ENCODE results near the gene STX3. TPM values are rescaled to one million over a fixed set of nuclear protein-coding genes. Genes with fewer than 3 reads are reported as not detected.

STX3 gene
- total and polyA plus RNA-seq, 2 of the 13 experiments (the other 11 are each of a cell fraction or from before 2014, with no cell fraction given) = 16.5 to 24.0 TPM

DNA sequence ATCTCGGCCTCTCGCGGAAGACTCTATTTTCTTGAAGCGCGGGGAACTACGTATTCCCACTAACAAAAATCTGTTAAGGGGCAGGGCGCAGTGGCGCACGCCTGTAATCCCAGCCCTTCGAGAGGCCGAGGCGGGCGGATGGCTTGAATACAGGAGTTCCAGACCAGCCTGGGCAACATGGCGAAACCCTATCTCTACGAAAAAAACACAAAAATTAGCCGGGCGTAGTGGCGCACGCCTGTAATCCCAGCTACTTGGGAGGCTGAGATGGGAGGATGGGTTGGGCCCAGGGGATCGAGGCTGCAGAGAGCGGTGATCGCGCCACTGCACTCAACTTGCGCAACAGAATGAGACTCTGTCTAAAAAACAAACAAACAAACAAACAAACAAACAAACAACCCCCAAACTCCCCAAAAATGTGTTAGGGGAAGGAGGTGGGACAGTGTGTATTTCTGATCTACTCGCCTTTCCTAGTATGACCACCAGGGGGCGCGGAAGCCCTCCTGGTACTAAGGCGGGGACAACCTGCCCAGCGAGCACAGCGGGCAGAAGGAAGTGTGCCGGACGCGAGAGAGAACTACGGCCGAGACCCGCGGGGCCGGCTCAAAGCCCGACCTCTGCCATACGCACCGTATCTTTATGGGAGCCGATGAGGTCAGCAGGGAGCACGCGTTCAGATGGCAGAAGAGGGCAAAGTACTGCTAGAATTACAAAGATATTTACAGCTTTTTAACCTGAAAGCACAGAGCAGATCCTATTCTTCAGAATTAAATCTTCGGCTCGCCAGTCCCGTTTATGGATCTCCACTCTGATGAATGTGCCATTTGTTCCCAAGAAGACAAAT, 1.3 kb upstream of the STX3 start (continued):
- TF ChIP-seq, protein P1, sequence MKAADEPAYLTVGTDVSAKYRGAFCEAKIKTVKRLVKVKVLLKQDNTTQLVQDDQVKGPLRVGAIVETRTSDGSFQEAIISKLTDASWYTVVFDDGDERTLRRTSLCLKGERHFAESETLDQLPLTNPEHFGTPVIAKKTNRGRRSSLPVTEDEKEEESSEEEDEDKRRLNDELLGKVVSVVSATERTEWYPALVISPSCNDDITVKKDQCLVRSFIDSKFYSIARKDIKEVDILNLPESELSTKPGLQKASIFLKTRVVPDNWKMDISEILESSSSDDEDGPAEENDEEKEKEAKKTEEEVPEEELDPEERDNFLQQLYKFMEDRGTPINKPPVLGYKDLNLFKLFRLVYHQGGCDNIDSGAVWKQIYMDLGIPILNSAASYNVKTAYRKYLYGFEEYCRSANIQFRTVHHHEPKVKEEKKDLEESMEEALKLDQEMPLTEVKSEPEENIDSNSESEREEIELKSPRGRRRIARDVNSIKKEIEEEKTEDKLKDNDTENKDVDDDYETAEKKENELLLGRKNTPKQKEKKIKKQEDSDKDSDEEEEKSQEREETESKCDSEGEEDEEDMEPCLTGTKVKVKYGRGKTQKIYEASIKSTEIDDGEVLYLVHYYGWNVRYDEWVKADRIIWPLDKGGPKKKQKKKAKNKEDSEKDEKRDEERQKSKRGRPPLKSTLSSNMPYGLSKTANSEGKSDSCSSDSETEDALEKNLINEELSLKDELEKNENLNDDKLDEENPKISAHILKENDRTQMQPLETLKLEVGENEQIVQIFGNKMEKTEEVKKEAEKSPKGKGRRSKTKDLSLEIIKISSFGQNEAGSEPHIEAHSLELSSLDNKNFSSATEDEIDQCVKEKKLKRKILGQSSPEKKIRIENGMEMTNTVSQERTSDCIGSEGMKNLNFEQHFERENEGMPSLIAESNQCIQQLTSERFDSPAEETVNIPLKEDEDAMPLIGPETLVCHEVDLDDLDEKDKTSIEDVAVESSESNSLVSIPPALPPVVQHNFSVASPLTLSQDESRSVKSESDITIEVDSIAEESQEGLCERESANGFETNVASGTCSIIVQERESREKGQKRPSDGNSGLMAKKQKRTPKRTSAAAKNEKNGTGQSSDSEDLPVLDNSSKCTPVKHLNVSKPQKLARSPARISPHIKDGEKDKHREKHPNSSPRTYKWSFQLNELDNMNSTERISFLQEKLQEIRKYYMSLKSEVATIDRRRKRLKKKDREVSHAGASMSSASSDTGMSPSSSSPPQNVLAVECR (CRISPR knock-in tag; IDR thresholded peaks at IDR 0.05; ENCODE audit: borderline replicate concordance) = no peak; the same call in 1 of the 2 replicates
- TF ChIP-seq, protein P2, sequence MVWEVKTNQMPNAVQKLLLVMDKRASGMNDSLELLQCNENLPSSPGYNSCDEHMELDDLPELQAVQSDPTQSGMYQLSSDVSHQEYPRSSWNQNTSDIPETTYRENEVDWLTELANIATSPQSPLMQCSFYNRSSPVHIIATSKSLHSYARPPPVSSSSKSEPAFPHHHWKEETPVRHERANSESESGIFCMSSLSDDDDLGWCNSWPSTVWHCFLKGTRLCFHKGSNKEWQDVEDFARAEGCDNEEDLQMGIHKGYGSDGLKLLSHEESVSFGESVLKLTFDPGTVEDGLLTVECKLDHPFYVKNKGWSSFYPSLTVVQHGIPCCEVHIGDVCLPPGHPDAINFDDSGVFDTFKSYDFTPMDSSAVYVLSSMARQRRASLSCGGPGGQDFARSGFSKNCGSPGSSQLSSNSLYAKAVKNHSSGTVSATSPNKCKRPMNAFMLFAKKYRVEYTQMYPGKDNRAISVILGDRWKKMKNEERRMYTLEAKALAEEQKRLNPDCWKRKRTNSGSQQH (CRISPR knock-in tag; IDR thresholded peaks at IDR 0.05; ENCODE audit: low read depth) = no peak
- TF ChIP-seq, protein P3, sequence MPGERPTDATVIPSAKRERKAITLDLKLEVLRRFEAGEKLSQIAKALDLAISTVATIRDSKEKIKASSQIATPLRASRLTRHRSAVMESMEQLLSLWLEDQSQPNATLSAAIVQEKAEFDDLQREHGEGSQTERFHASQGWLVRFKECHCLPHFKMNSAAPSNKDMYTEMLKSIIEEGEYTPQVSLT (CRISPR knock-in tag; IDR thresholded peaks at IDR 0.05; ENCODE audit: borderline replicate concordance, low read depth) = no peak
- TF ChIP-seq ZNF746 (CRISPR knock-in tag; IDR thresholded peaks at IDR 0.05) = no peak
- TF ChIP-seq KAT8 (CRISPR knock-in tag; IDR thresholded peaks at IDR 0.05) = peak; percentile 58; the same call in 1 of the 2 replicates
- TF ChIP-seq SMAD3 (CRISPR knock-in tag; IDR thresholded peaks at IDR 0.05) = 0 out of 2 replicates have a peak, but pooled peaks have one; percentile 35
- TF ChIP-seq ATF1 (CRISPR knock-in tag; IDR thresholded peaks at IDR 0.05) = no peak
- TF ChIP-seq, protein P4, sequence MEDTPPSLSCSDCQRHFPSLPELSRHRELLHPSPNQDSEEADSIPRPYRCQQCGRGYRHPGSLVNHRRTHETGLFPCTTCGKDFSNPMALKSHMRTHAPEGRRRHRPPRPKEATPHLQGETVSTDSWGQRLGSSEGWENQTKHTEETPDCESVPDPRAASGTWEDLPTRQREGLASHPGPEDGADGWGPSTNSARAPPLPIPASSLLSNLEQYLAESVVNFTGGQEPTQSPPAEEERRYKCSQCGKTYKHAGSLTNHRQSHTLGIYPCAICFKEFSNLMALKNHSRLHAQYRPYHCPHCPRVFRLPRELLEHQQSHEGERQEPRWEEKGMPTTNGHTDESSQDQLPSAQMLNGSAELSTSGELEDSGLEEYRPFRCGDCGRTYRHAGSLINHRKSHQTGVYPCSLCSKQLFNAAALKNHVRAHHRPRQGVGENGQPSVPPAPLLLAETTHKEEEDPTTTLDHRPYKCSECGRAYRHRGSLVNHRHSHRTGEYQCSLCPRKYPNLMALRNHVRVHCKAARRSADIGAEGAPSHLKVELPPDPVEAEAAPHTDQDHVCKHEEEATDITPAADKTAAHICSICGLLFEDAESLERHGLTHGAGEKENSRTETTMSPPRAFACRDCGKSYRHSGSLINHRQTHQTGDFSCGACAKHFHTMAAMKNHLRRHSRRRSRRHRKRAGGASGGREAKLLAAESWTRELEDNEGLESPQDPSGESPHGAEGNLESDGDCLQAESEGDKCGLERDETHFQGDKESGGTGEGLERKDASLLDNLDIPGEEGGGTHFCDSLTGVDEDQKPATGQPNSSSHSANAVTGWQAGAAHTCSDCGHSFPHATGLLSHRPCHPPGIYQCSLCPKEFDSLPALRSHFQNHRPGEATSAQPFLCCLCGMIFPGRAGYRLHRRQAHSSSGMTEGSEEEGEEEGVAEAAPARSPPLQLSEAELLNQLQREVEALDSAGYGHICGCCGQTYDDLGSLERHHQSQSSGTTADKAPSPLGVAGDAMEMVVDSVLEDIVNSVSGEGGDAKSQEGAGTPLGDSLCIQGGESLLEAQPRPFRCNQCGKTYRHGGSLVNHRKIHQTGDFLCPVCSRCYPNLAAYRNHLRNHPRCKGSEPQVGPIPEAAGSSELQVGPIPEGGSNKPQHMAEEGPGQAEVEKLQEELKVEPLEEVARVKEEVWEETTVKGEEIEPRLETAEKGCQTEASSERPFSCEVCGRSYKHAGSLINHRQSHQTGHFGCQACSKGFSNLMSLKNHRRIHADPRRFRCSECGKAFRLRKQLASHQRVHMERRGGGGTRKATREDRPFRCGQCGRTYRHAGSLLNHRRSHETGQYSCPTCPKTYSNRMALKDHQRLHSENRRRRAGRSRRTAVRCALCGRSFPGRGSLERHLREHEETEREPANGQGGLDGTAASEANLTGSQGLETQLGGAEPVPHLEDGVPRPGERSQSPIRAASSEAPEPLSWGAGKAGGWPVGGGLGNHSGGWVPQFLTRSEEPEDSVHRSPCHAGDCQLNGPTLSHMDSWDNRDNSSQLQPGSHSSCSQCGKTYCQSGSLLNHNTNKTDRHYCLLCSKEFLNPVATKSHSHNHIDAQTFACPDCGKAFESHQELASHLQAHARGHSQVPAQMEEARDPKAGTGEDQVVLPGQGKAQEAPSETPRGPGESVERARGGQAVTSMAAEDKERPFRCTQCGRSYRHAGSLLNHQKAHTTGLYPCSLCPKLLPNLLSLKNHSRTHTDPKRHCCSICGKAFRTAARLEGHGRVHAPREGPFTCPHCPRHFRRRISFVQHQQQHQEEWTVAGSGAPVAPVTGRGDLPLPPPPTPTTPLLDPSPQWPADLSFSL (CRISPR knock-in tag; IDR thresholded peaks at IDR 0.05) = no peak
- TF ChIP-seq ZNF446 (CRISPR knock-in tag; IDR thresholded peaks at IDR 0.05) = peak; percentile 76; the same call in 1 of the 2 replicates
- TF ChIP-seq SOX6 (IDR thresholded peaks at IDR 0.05) = no peak
- peak; percentile 48 for TF ChIP-seq SOX6 (CRISPR knock-in tag; IDR thresholded peaks at IDR 0.05)
- TF ChIP-seq KDM5B (CRISPR knock-in tag; IDR thresholded peaks at IDR 0.05; ENCODE audit: borderline replicate concordance) = peak; percentile 92
- no peak for TF ChIP-seq ESRRA (CRISPR knock-in tag; IDR thresholded peaks at IDR 0.05; ENCODE audit: low read depth)
- no peak for TF ChIP-seq NCOR1 (IDR thresholded peaks at IDR 0.05; ENCODE audit: borderline replicate concordance, low read length)
- no peak for TF ChIP-seq ZBTB42 (CRISPR knock-in tag; IDR thresholded peaks at IDR 0.05)
- peak; percentile 68; the same call in 1 of the 2 replicates for TF ChIP-seq NFKB2 (CRISPR knock-in tag; IDR thresholded peaks at IDR 0.05; ENCODE audit: borderline replicate concordance)
- peak; percentile 49; the same call in 1 of the 2 replicates for TF ChIP-seq KMT2B (CRISPR knock-in tag; IDR thresholded peaks at IDR 0.05)
